SK-N-SH (cell line): ENCODE results near the gene GLUD1. TPM values are rescaled to one million over a fixed set of nuclear protein-coding genes. Genes with fewer than 3 reads are reported as not detected.
"Not testable (repeated sequence)": the region's sequence is repeated elsewhere in the genome, so short reads cannot be mapped to it uniquely, and the experiment has no call there.

Source experiments
- CTCF ChIA-PET: fragments of 300-600, 350-600 bp; formaldehyde crosslinking; extraction: SDS; loops from one replicate; lab custom pipeline; 2021; lab: Yijun Ruan, JAX
- POLR2A ChIA-PET: fragments of 350-600 bp; sonication (Branson Sonifier 250); formaldehyde crosslinking; extraction: SDS; loops from one replicate; lab custom pipeline; 2020; ENCODE audit warnings: antibody characterized with exemption, inconsistent platforms; lab: Yijun Ruan, JAX
- DNase-seq: peaks from one replicate; pipeline ENCODE4 v3.0.0; 2012
- H2AFZ ChIP-seq: fragments of 200-600 bp; sonication (generic); 2 replicates; pipeline ENCODE4 v1.8.1; 2016; ENCODE audit warnings: antibody characterized with exemption, mild to moderate bottlenecking, low read depth
- H3F3A ChIP-seq: fragments of 200-600 bp; sonication (generic); replicated peaks from 2 replicates; pipeline ENCODE3; 2016; ENCODE audit warnings: antibody characterized with exemption, mild to moderate bottlenecking; ENCODE audit not compliant: insufficient read depth
- H3K27ac ChIP-seq, 2 experiments: fragments of 200-500 bp in 1 of 2; fragments of 200-600 bp in 1 of 2; sonication (Bioruptor generic) in 1 of 2; sonication (generic), shearing (Covaris generic) in 1 of 2; 2 replicates each; pipeline versions ENCODE4 v1.5.1 to v1.6.1; 2014 to 2016; ENCODE audit warnings: low read depth in 2 of 2, inconsistent platforms in 1 of 2, low read length in 1 of 2, mild to moderate bottlenecking in 1 of 2, mixed read lengths in 1 of 2
- H3K27me3 ChIP-seq: fragments of 200-600 bp; sonication (generic), shearing (Covaris generic); 2 replicates; pipeline ENCODE4 v1.6.1; 2016; ENCODE audit warnings: mixed run types; ENCODE audit not compliant: insufficient read depth
- H3K36me3 ChIP-seq, 2 experiments: fragments of 200-500 bp in 1 of 2; fragments of 200-600 bp in 1 of 2; sonication (Bioruptor generic) in 1 of 2; sonication (generic) in 1 of 2; replicated peaks in 1 of 2; 2 replicates each; pipeline versions ENCODE3 to v1.5.1; 2014 to 2016; ENCODE audit warnings: low read length in 1 of 2, mild to moderate bottlenecking in 1 of 2; ENCODE audit not compliant: insufficient read depth in 2 of 2, control insufficient read depth in 1 of 2
- H3K4me1 ChIP-seq, 2 experiments: fragments of 200-500 bp in 1 of 2; fragments of 200-600 bp in 1 of 2; sonication (Bioruptor generic) in 1 of 2; sonication (generic), shearing (Covaris generic) in 1 of 2; 2 replicates each; pipeline versions ENCODE4 v1.5.1 to v1.6.1; 2014 to 2016; ENCODE audit warnings: low read depth in 1 of 2, low read length in 1 of 2, mixed run types in 1 of 2; ENCODE audit not compliant: insufficient read depth in 2 of 2, control insufficient read depth in 1 of 2
- H3K4me2 ChIP-seq: fragments of 200-600 bp; sonication (generic), shearing (Covaris generic); 2 replicates; pipeline ENCODE4 v1.6.1; 2017; ENCODE audit warnings: mixed run types
- H3K4me3 ChIP-seq, 2 experiments: fragments of 200-500 bp in 1 of 2; fragments of 200-600 bp in 1 of 2; sonication (Bioruptor generic) in 1 of 2; sonication (generic), shearing (Covaris generic) in 1 of 2; 2 replicates each; pipeline versions ENCODE4 v1.5.1 to v1.8.1; 2014 to 2016; ENCODE audit warnings: low read depth in 2 of 2, inconsistent platforms in 1 of 2, low read length in 1 of 2, mild to moderate bottlenecking in 1 of 2, mixed read lengths in 1 of 2, moderate library complexity in 1 of 2
- H3K79me2 ChIP-seq: fragments of 200-600 bp; sonication (generic); 2 replicates; pipeline ENCODE4 v1.8.1; 2017; ENCODE audit warnings: mild to moderate bottlenecking; ENCODE audit not compliant: insufficient read depth
- H3K9ac ChIP-seq: fragments of 200-600 bp; sonication (generic); 2 replicates; pipeline ENCODE4 v1.6.1; 2017; ENCODE audit warnings: mixed run types
- H3K9me2 ChIP-seq: fragments of 200-600 bp; sonication (generic); 2 replicates; pipeline ENCODE4 v1.6.1; 2017; ENCODE audit warnings: mixed run types
- H3K9me3 ChIP-seq: fragments of 200-600 bp; sonication (generic); 2 replicates; pipeline ENCODE4 v1.6.1; 2017; ENCODE audit warnings: mixed run types, mild to moderate bottlenecking, moderate library complexity
- H4K20me1 ChIP-seq: fragments of 200-600 bp; sonication (generic); 2 replicates; pipeline ENCODE4 v1.6.1; 2017; ENCODE audit warnings: mild to moderate bottlenecking, mixed run types; ENCODE audit not compliant: insufficient read depth
- CHD2 ChIP-seq: fragments of 150-350 bp; IDR thresholded peaks from 2 replicates; pipeline ENCODE4 v1.6.1; 2018; ENCODE audit warnings: low read length; ENCODE audit not compliant: partially characterized antibody
- FOXJ3 ChIP-seq: sonication (generic); formaldehyde crosslinking; IDR thresholded peaks from 2 replicates; pipeline ENCODE4 v1.5.1; 2020; ENCODE audit warnings: mild to moderate bottlenecking, missing genetic modification reagents
- GABPA ChIP-seq: IDR thresholded peaks from 2 replicates; pipeline ENCODE4 v1.4.0; 2012; ENCODE audit warnings: low read depth, mild to moderate bottlenecking
- GATA2 ChIP-seq: sonication (generic); formaldehyde crosslinking; IDR thresholded peaks from 2 replicates; pipeline ENCODE4 v1.5.0; 2020; ENCODE audit warnings: mild to moderate bottlenecking, missing genetic modification reagents
- JUND ChIP-seq: IDR thresholded peaks from 2 replicates; pipeline ENCODE4 v1.4.0; 2012
- MEF2A ChIP-seq: IDR thresholded peaks from 2 replicates; pipeline ENCODE4 v1.4.0; 2012; ENCODE audit warnings: low read depth, borderline replicate concordance
- MXI1 ChIP-seq: IDR thresholded peaks from 2 replicates; pipeline ENCODE4 v1.6.1; 2012; ENCODE audit warnings: mild to moderate bottlenecking, low read depth, low read length, improper control_type of control experiment
- NFIC ChIP-seq: IDR thresholded peaks from 2 replicates; pipeline ENCODE4 v1.4.0; 2012; ENCODE audit warnings: borderline replicate concordance
- RFX5 ChIP-seq: IDR thresholded peaks from 2 replicates; pipeline ENCODE4 v1.6.1; 2012; ENCODE audit warnings: mild to moderate bottlenecking, improper control_type of control experiment, low read length
- WGBS: methylation state at CpG from one replicate; pipeline ENCODE4 v1.1.6; 2017; ENCODE audit warnings: low lambda C conversion rate; 5-methylcytosine and 5-hydroxymethylcytosine counted together
- polyA plus RNA-seq, 3 experiments: library from polyadenylated mRNA; depleted of rRNA; stranded (reverse); fragments of >200 nt; gene quantifications; 2 replicates each; pipeline ENCODE4 v1.2.3, GENCODE V29; 2012
- TF ChIP-seq, protein P1 (sequence below): fragments of 150-350 bp; IDR thresholded peaks from 2 replicates; pipeline ENCODE4 v1.6.1; 2017; ENCODE audit warnings: antibody characterized with exemption, low read length, low read depth, borderline replicate concordance
- TF ChIP-seq, protein P2 (sequence below): IDR thresholded peaks from 2 replicates; pipeline ENCODE4 v1.4.0; 2012; ENCODE audit warnings: low read depth
- TF ChIP-seq, protein P3 (sequence below): IDR thresholded peaks from 2 replicates; pipeline ENCODE4; 2012
- TF ChIP-seq, protein P4 (sequence below): IDR thresholded peaks from 2 replicates; pipeline ENCODE4 v1.4.0; 2012; ENCODE audit warnings: low read depth, borderline replicate concordance
- TF ChIP-seq, protein P5 (sequence below): fragments of 150-350 bp; IDR thresholded peaks from 2 replicates; pipeline ENCODE4 v1.6.1; 2016; ENCODE audit warnings: mild to moderate bottlenecking, low read depth, low read length

Gene GLUD1
- polyA plus RNA-seq, 1 of the 3 experiments (the other 2 are of a cell fraction), result 43.3 TPM

DNA sequence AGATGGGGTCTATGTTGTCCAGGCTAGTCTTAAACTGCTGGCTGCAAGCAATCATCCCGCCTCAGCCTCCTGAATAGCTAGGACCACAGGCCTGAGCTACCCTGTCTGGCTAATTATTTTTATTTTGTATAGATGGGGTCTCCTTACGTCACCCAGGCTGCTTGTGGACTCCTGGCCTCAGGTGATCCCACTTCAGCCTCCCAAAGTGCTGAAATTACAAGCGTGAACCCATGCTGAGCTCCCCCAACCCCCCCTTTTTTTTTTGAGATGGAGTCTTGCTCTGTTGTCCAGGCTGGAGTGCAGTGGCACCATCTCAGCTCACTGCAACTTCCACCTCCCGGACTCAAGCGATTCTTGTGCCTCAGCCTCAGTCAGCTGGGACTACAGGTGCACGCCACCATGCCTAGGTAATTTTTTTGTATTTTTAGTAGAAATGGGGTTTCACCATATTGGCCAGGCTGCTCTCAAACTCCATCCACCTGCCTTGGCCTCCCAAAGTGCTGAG lies 49.2 kb downstream of the GLUD1 start (continued):
- TF ChIP-seq, protein P1, sequence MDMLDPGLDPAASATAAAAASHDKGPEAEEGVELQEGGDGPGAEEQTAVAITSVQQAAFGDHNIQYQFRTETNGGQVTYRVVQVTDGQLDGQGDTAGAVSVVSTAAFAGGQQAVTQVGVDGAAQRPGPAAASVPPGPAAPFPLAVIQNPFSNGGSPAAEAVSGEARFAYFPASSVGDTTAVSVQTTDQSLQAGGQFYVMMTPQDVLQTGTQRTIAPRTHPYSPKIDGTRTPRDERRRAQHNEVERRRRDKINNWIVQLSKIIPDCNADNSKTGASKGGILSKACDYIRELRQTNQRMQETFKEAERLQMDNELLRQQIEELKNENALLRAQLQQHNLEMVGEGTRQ, result no peak
- TF ChIP-seq CHD2 (no peak), FOXJ3 (no peak), NFIC (no peak), JUND (no peak), GATA2 (CRISPR knock-in tag) (no peak), MXI1 (no peak), RFX5 (no peak), GABPA (no peak), MEF2A (no peak)
- TF ChIP-seq, protein P2, sequence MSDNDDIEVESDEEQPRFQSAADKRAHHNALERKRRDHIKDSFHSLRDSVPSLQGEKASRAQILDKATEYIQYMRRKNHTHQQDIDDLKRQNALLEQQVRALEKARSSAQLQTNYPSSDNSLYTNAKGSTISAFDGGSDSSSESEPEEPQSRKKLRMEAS, result no peak
- TF ChIP-seq, protein P3, sequence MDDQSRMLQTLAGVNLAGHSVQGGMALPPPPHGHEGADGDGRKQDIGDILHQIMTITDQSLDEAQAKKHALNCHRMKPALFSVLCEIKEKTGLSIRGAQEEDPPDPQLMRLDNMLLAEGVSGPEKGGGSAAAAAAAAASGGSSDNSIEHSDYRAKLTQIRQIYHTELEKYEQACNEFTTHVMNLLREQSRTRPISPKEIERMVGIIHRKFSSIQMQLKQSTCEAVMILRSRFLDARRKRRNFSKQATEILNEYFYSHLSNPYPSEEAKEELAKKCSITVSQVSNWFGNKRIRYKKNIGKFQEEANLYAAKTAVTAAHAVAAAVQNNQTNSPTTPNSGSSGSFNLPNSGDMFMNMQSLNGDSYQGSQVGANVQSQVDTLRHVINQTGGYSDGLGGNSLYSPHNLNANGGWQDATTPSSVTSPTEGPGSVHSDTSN, result no peak
- TF ChIP-seq, protein P4, sequence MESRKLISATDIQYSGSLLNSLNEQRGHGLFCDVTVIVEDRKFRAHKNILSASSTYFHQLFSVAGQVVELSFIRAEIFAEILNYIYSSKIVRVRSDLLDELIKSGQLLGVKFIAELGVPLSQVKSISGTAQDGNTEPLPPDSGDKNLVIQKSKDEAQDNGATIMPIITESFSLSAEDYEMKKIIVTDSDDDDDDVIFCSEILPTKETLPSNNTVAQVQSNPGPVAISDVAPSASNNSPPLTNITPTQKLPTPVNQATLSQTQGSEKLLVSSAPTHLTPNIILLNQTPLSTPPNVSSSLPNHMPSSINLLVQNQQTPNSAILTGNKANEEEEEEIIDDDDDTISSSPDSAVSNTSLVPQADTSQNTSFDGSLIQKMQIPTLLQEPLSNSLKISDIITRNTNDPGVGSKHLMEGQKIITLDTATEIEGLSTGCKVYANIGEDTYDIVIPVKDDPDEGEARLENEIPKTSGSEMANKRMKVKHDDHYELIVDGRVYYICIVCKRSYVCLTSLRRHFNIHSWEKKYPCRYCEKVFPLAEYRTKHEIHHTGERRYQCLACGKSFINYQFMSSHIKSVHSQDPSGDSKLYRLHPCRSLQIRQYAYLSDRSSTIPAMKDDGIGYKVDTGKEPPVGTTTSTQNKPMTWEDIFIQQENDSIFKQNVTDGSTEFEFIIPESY, result no peak
- TF ChIP-seq, protein P5, sequence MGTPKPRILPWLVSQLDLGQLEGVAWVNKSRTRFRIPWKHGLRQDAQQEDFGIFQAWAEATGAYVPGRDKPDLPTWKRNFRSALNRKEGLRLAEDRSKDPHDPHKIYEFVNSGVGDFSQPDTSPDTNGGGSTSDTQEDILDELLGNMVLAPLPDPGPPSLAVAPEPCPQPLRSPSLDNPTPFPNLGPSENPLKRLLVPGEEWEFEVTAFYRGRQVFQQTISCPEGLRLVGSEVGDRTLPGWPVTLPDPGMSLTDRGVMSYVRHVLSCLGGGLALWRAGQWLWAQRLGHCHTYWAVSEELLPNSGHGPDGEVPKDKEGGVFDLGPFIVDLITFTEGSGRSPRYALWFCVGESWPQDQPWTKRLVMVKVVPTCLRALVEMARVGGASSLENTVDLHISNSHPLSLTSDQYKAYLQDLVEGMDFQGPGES, result no peak

DNA sequence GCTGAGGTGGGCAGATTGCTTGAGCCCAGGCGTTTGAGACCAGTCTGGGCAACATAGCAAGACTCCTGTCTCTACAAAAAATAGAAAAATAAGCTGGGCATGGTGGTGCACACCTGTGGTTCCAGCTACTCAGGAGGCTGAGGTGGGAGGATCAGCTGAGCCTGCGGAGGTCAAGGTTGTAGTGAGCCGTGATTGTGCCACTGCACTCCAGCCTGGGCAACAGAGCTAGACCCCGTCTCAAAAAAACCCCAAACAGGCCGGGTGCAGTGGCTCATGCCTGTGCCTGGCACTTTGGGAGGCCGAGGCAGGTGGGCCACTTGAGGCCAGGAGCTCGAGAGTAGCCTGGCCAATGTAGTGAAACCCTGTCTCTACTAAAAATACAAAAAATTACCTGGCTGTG lies 51.1 kb downstream of the GLUD1 start:
- CTCF ChIA-PET, POLR2A ChIA-PET: not testable (repeated sequence)
- WGBS, result 100% methylated on average over 2 of the region's 7 CpGs

More for the DNA sequence above, 51.1 kb downstream of the GLUD1 start:
- H3K9me3 ChIP-seq, H3K27me3 ChIP-seq, H3K9me2 ChIP-seq, DNase-seq, H4K20me1 ChIP-seq, H3K9ac ChIP-seq, H3K79me2 ChIP-seq, H3F3A ChIP-seq, H3K27ac ChIP-seq, H3K4me3 ChIP-seq, H2AFZ ChIP-seq, H3K4me2 ChIP-seq, H3K4me1 ChIP-seq: not testable (repeated sequence)
- H3K36me3 ChIP-seq, result peaks cover 0 to 13% of the 10 kb centered on the region in 2 experiments
